Measurements from ENCODE around the gene CAPN5. TPM values are rescaled to one million over a fixed set of nuclear protein-coding genes. Genes with fewer than 3 reads are reported as not detected.

Gene CAPN5
- total and polyA plus RNA-seq, 10 donors = 0.80 to 9.2 (median 4.6) TPM

- Histone ChIP-seq H3K27me3 (replicated peaks in 1 of 7) (no peaks in the 10 kb centered on the region), H3K4me1 (peaks cover 0 to 4% (median 0%) of the 10 kb centered on the region in 6 donors), H3K36me3 (no peaks in the 10 kb centered on the region), H3K4me3 (no peak overlapping the region), H3K9me3 (no peaks in the 10 kb centered on the region), H3K27ac (no peak overlapping the region)
- no peak for DNase-seq
- TF ChIP-seq CTCF (IDR thresholded peaks at IDR 0.05 in 8 of 11, conservative IDR thresholded peaks at IDR 0.05 in 3 of 11) (no peak), POLR2A (IDR thresholded peaks at IDR 0.05) (no peak), POLR2AphosphoS5 (IDR thresholded peaks at IDR 0.05) (no peak)
- WGBS, 5 donors = 91 to 94% (median 93%) methylated on average over 13 to 20 of the region's 20 CpGs
- intact Hi-C loops (cut with DNase I; ENCODE audit: low total_unique reads) = no loop called here
These were observed 46.0 kb downstream of the CAPN5 start for GRCh38 chr11:77112641-77113381.

- Histone ChIP-seq H3K4me3 (no peak overlapping the region), H3K27me3 (replicated peaks in 1 of 7) (no peaks in the 10 kb centered on the region), H3K4me1 (no peaks in the 10 kb centered on the region), H3K36me3 (peaks cover 0 to 7% (median 0%) of the 10 kb centered on the region in 6 donors), H3K27ac (no peak overlapping the region), H3K9me3 (no peaks in the 10 kb centered on the region)
- TF ChIP-seq CTCF (IDR thresholded peaks at IDR 0.05 in 8 of 11, conservative IDR thresholded peaks at IDR 0.05 in 3 of 11) (peak in 7 of 11 experiments; percentile 9 to 52 (median 47)), POLR2A (IDR thresholded peaks at IDR 0.05) (no peak), POLR2AphosphoS5 (IDR thresholded peaks at IDR 0.05) (no peak)
- no peak for DNase-seq
- 68 to 81% (median 73%) methylated on average over 8 of the region's 8 CpGs for WGBS, 5 donors
- intact Hi-C loops (cut with DNase I; ENCODE audit: low total_unique reads) = no loop called here
These were observed 46.8 kb downstream of the CAPN5 start for GRCh38 chr11:77113382-77114088.

DNA sequence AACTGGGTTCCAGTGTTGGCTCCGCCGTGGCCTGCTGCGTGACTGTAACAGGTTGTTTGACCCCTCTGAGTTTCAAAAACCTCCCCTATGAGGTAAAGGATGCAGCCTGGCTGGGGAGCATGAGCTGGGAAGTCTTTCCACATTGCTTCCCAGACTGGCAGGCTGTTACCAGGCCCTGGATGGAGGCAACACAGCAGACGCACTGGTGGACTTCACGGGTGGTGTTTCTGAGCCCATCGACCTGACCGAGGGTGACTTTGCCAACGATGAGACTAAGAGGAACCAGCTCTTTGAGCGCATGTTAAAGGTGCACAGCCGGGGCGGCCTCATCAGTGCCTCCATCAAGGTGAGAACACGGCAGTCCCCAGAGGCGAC, 47.3 kb downstream of the CAPN5 start:
- Histone ChIP-seq H3K9me3 (no peaks in the 10 kb centered on the region), H3K4me3 (no peak overlapping the region), H3K4me1 (no peaks in the 10 kb centered on the region), H3K27ac (no peak overlapping the region), H3K36me3 (peaks cover 0 to 7% (median 0%) of the 10 kb centered on the region in 6 donors), H3K27me3 (replicated peaks in 1 of 7) (no peaks in the 10 kb centered on the region)
- intact Hi-C loops (cut with DNase I; ENCODE audit: low total_unique reads) = no loop called here
- no peak for DNase-seq
- WGBS, 5 donors = 91 to 95% (median 94%) methylated on average over 13 of the region's 13 CpGs
- TF ChIP-seq POLR2AphosphoS5 (IDR thresholded peaks at IDR 0.05) = no peak
- no peak for TF ChIP-seq CTCF (IDR thresholded peaks at IDR 0.05 in 8 of 11, conservative IDR thresholded peaks at IDR 0.05 in 3 of 11)
- no peak for TF ChIP-seq POLR2A (IDR thresholded peaks at IDR 0.05)

GRCh38 chr11:77115181-77115611, 48.4 kb downstream of the CAPN5 start:
- Histone ChIP-seq H3K27me3 (replicated peaks in 1 of 7) (no peaks in the 10 kb centered on the region), H3K4me1 (no peaks in the 10 kb centered on the region), H3K4me3 (no peak overlapping the region), H3K27ac (no peak overlapping the region), H3K36me3 (peaks cover 0 to 7% (median 0%) of the 10 kb centered on the region in 6 donors), H3K9me3 (no peaks in the 10 kb centered on the region)
- intact Hi-C loops (cut with DNase I; ENCODE audit: low total_unique reads) = no loop called here
- WGBS, 5 donors = 96 to 98% (median 97%) methylated on average over 13 to 16 of the region's 16 CpGs
- TF ChIP-seq POLR2AphosphoS5 (IDR thresholded peaks at IDR 0.05) (no peak), CTCF (IDR thresholded peaks at IDR 0.05 in 8 of 11, conservative IDR thresholded peaks at IDR 0.05 in 3 of 11) (no peak), POLR2A (IDR thresholded peaks at IDR 0.05) (no peak)
- no peak for DNase-seq
